ENCODE measurements around the gene FNBP1. TPM values are rescaled to one million over a fixed set of nuclear protein-coding genes. Genes with fewer than 3 reads are reported as not detected.

FNBP1 gene
- total and polyA plus RNA-seq, 2 of the 8 experiments (the other 6 are each of a cell fraction or from before 2014, with no cell fraction given) = 7.2 to 40.9 TPM

- no peak for TF ChIP-seq KDM1A (IDR thresholded peaks at IDR 0.05; ENCODE audit: borderline replicate concordance, low read length)
- no peak for TF ChIP-seq YY1 (IDR thresholded peaks at IDR 0.05; ENCODE audit: low read depth, low read length)
- no peak for TF ChIP-seq CEBPB (IDR thresholded peaks at IDR 0.05; ENCODE audit: low read depth, low read length)
- TF ChIP-seq RAD21 (IDR thresholded peaks at IDR 0.05 in 1 of 2, conservative IDR thresholded peaks at IDR 0.05 in 1 of 2; ENCODE audit: low read depth in 2 of 2, low read length in 2 of 2) = no peak
- 100% methylated on average over 1 of the region's 1 CpG; no CpG with 5 or more reads in 1 of the 2 experiments for WGBS, 2 experiments (ENCODE audit: extremely low coverage in 1 of 2, insufficient coverage in 1 of 2, insufficient read length in 1 of 2, insufficient replicate concordance in 2 of 2, low coverage in 1 of 2, low lambda C conversion rate in 2 of 2, missing lambda C conversion rate in 1 of 2)
- H3K4me3 ChIP-seq (ENCODE audit: extremely low read depth in 1 of 4, insufficient read depth in 2 of 4, low read depth in 3 of 4, low read length in 4 of 4) = no peak overlapping the region
- peaks cover 2% of the 10 kb centered on the region; the same call in 1 of the 2 replicates for H3K79me1 ChIP-seq (ENCODE audit: low read depth, low read length)
- no peaks in the 10 kb centered on the region; a peak in 1 of 8 replicates for H3K36me3 ChIP-seq (ENCODE audit: control insufficient read depth in 2 of 4, insufficient read depth in 4 of 4, low read length in 3 of 4)
- H3K23ac ChIP-seq (ENCODE audit: insufficient read length) = no peak overlapping the region
- POLR2A ChIA-PET (ENCODE audit: partially characterized antibody) = no interaction called here
- DNase-seq (ENCODE audit: low read depth in 1 of 2, low spot score in 2 of 2) (no peak), FAIRE-seq (no peak)
- H3K18ac ChIP-seq (ENCODE audit: extremely low read depth, low read length) = no peak overlapping the region
- no peak overlapping the region for H3K9ac ChIP-seq (replicated peaks in 1 of 4; ENCODE audit: extremely low read depth in 1 of 4, low read depth in 3 of 4, low read length in 3 of 4)
- H2BK120ac ChIP-seq (replicated peaks; ENCODE audit: low read depth, low read length) = no peak overlapping the region
- H4K20me1 ChIP-seq (replicated peaks in 1 of 2; ENCODE audit: control insufficient read depth in 1 of 2, insufficient read depth in 2 of 2, low read length in 2 of 2) = no peaks in the 10 kb centered on the region
- H4K5ac ChIP-seq (ENCODE audit: insufficient read length, low read depth, low read length) = no peak overlapping the region
- H4K8ac ChIP-seq (ENCODE audit: extremely low read depth, insufficient read depth, low read length) = no peak overlapping the region
- H2BK12ac ChIP-seq (ENCODE audit: low read depth, low read length) = no peak overlapping the region
- H2AK5ac ChIP-seq (ENCODE audit: low read depth, low read length) = no peak overlapping the region
- no peak overlapping the region for H2BK5ac ChIP-seq (ENCODE audit: low read depth, low read length)
- H3K79me2 ChIP-seq (ENCODE audit: control insufficient read depth in 1 of 2, insufficient read depth in 2 of 2, low read length in 2 of 2) = peaks cover 0 to 10% of the 10 kb centered on the region in 2 experiments; a peak in 1 of 4 replicates
- H4K91ac ChIP-seq (replicated peaks; ENCODE audit: insufficient read length, low read length) = no peak overlapping the region
- H2BK20ac ChIP-seq (ENCODE audit: low read length) = no peak overlapping the region
- H3K14ac ChIP-seq (ENCODE audit: insufficient read length) = no peak overlapping the region
- H3K27ac ChIP-seq (ENCODE audit: low read depth, low read length) = no peak overlapping the region
- H3K23me2 ChIP-seq (ENCODE audit: low read depth, low read length) = no peaks in the 10 kb centered on the region
- H3K4me2 ChIP-seq (ENCODE audit: insufficient read depth in 1 of 2, low read depth in 2 of 2, low read length in 2 of 2) = no peak overlapping the region
- peaks cover 0 to 6% (median 2%) of the 10 kb centered on the region in 4 experiments; a peak in 3 of 7 replicates for H3K4me1 ChIP-seq (replicated peaks in 1 of 4; ENCODE audit: control insufficient read depth in 3 of 4, insufficient read depth in 4 of 4, low read length in 3 of 4)
- CTCF ChIA-PET (ENCODE audit: partially characterized antibody) = no interaction called here
- no peaks in the 10 kb centered on the region for H3K27me3 ChIP-seq (replicated peaks in 1 of 4; ENCODE audit: control insufficient read depth in 3 of 4, extremely low read depth in 1 of 4, insufficient read depth in 3 of 4, low read length in 3 of 4)
- H3K4ac ChIP-seq (replicated peaks; ENCODE audit: insufficient read length, low read depth, low read length) = no peak overlapping the region
- H3K56ac ChIP-seq (replicated peaks; ENCODE audit: insufficient read length, low read depth, low read length) = no peak overlapping the region
- H2AFZ ChIP-seq (ENCODE audit: low read length) = no peak overlapping the region
- no peak overlapping the region for H2BK15ac ChIP-seq (ENCODE audit: low read length)
- no peaks in the 10 kb centered on the region for H3K9me3 ChIP-seq (ENCODE audit: insufficient read depth in 2 of 2, low read depth in 1 of 2, low read length in 1 of 2)
These were observed 55.0 kb downstream of the FNBP1 start for GRCh38 chr9:129987941-129988340.
